Left lung (tissue), 10 donors: ENCODE data around the gene BRINP3. TPM values are rescaled to one million over a fixed set of nuclear protein-coding genes. Genes with fewer than 3 reads are reported as not detected.
A peak's percentile ranks its signal among the peaks of the same experiment; 100 is the strongest.

Source experiments
- ATAC-seq: fragments of 200-7000 bp; cut with Tn5 transposase; one replicate; pipeline ENCODE4 v1.9.1; 2020; ENCODE audit warnings: moderate library complexity
- DNase-seq, 4 donors: peaks; one replicate each; pipeline ENCODE4 v3.0.0-alpha.2; 2013 to 2020
- H3K27ac ChIP-seq, 2 donors: fragments of 200-600 bp; sonication (generic) in 1 of 2; one replicate each; pipeline versions ENCODE4 v1.5.0 to v1.8.0; 2020 to 2021
- H3K27me3 ChIP-seq, 2 donors: fragments of 200-600 bp; sonication (generic) in 1 of 2; one replicate each; pipeline versions ENCODE4 v1.5.0 to v1.8.0; 2020 to 2021
- H3K36me3 ChIP-seq, 2 donors: fragments of 200-600 bp; sonication (generic) in 1 of 2; one replicate each; pipeline versions ENCODE4 v1.5.0 to v1.8.0; 2020 to 2021
- H3K4me1 ChIP-seq, 2 donors: fragments of 200-600 bp; one replicate each; pipeline ENCODE4 v1.8.0; 2021
- H3K4me3 ChIP-seq, 2 donors: fragments of 200-600 bp; sonication (generic) in 1 of 2; one replicate each; pipeline versions ENCODE4 v1.5.0 to v1.8.0; 2020 to 2021; ENCODE audit warnings: mild to moderate bottlenecking in 1 of 2
- H3K9me3 ChIP-seq, 2 donors: fragments of 200-600 bp; sonication (generic) in 1 of 2; one replicate each; pipeline versions ENCODE4 v1.5.0 to v1.8.0; 2020 to 2021
- intact Hi-C, 2 donors: fragments of 100-400 bp; cut with DNase I; formaldehyde crosslinking; loops; one replicate each; pipeline versions ENCODE4 v1.11.2 to v1.14.2; 2022
- polyA plus RNA-seq, 6 donors: library from polyadenylated mRNA; unstranded; fragments of 120-200 nt; gene quantifications; one replicate each; pipeline ENCODE4 v1.2.1, GENCODE V29; 2013; ENCODE audit not compliant: insufficient read length in 6 of 6
- total RNA-seq, 2 donors: library from RNA; stranded (reverse); fragmentation: NEBNext Ultra II Directional; extraction: Animal tissue kit (Norgen Biotek cat#: 25700); gene quantifications; one replicate each; pipeline ENCODE4 v1.2.1, GENCODE V29; 2021
- TF ChIP-seq, protein P1 (sequence below), 2 donors: fragments of 200-600 bp; sonication (generic) in 1 of 2; IDR thresholded peaks; one replicate each; pipeline versions ENCODE4 v1.5.0 to v1.8.0; 2021; ENCODE audit warnings: antibody characterized with exemption in 2 of 2
- donor health status: DM: no; HTN: yes; CAD: no.
- donor health status: DM: no; HTN: no; CAD: no.

BRINP3 gene
- total and polyA plus RNA-seq, 8 donors, result 0.47 to 18.1 (median 10.5) TPM

DNA sequence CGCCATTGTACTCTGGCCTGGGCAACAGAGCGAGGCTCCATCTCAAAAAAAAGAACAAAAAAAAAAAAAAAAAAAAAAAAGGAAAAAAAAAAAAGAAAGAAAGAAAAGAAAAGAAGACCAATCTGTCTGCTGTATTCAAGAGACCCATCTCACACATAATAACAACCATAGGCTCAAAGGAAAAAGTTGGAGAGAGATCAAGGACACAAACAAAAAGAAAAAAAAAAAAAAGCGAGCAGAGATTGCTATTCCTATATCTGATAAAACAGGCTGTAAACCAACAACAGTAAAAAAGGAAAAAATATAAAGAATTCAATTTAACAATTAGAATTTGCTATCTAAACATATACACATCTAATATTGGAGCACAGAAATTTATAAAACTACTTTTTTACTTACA is 150.4 kb downstream of the BRINP3 start:
- Histone ChIP-seq H3K4me1 (no peaks in the 10 kb centered on the region), H3K27me3 (no peaks in the 10 kb centered on the region), H3K9me3 (no peaks in the 10 kb centered on the region), H3K36me3 (no peaks in the 10 kb centered on the region), H3K27ac (no peak overlapping the region), H3K4me3 (no peak overlapping the region)
- ATAC-seq (no peak), DNase-seq (no peak)
- intact Hi-C loops, result no loop called here
- TF ChIP-seq, protein P1, sequence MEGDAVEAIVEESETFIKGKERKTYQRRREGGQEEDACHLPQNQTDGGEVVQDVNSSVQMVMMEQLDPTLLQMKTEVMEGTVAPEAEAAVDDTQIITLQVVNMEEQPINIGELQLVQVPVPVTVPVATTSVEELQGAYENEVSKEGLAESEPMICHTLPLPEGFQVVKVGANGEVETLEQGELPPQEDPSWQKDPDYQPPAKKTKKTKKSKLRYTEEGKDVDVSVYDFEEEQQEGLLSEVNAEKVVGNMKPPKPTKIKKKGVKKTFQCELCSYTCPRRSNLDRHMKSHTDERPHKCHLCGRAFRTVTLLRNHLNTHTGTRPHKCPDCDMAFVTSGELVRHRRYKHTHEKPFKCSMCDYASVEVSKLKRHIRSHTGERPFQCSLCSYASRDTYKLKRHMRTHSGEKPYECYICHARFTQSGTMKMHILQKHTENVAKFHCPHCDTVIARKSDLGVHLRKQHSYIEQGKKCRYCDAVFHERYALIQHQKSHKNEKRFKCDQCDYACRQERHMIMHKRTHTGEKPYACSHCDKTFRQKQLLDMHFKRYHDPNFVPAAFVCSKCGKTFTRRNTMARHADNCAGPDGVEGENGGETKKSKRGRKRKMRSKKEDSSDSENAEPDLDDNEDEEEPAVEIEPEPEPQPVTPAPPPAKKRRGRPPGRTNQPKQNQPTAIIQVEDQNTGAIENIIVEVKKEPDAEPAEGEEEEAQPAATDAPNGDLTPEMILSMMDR (IDR thresholded peaks at IDR 0.05), result no peak

DNA sequence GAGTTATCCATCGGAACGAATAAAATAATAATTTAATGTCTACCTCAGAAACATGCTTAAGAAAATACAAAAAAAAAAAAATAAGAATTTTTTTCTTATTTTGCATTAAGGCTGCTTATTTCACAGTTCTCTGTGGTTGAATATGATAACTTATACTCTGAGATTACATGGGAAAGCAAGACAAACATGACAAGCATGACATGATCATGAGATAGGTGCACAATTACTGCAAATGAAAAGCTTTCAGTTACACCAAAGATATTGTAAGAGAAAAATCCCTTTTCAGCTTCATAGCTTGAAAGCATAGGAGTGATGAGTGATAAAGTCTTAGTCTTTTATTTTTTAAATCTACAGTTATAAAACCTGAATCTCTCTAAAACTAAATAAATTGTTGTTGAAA is 154.1 kb downstream of the BRINP3 start:
- Histone ChIP-seq H3K4me3 (no peak overlapping the region), H3K27me3 (no peaks in the 10 kb centered on the region), H3K36me3 (no peaks in the 10 kb centered on the region), H3K9me3 (no peaks in the 10 kb centered on the region), H3K27ac (no peak overlapping the region), H3K4me1 (no peaks in the 10 kb centered on the region)
- TF ChIP-seq, protein P1 (IDR thresholded peaks at IDR 0.05), result no peak
- no peak for ATAC-seq
- intact Hi-C loops, result no loop called here
- no peak for DNase-seq

DNA sequence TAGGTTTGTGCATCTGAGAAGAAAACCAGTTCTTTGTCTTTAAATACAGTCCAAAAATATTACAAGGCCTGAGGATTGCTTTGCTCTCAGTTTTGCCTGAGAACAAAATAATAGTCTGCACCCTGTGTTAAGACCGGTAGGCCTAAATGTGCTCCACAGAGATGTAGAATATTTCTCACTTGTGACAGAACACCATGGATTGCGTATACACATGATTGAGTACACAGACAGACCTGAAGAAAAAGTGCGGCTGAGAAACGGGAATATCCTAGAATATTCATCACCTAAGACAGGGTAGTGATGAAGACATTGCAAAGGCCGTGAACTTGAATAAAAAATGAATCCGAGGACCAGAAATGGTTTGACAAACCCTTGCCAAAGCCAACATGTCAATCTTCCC is 155.4 kb downstream of the BRINP3 start:
- TF ChIP-seq, protein P1 (IDR thresholded peaks at IDR 0.05), result no peak
- Histone ChIP-seq H3K27me3 (no peaks in the 10 kb centered on the region), H3K36me3 (no peaks in the 10 kb centered on the region), H3K4me3 (no peak overlapping the region), H3K9me3 (no peaks in the 10 kb centered on the region), H3K4me1 (no peaks in the 10 kb centered on the region), H3K27ac (no peak overlapping the region)
- DNase-seq, result no peak
- intact Hi-C loops, result no loop called here
- ATAC-seq, result no peak

GRCh38 chr1:190320952-190321351 is 156.7 kb downstream of the BRINP3 start:
- H3K4me1 ChIP-seq, result no peaks in the 10 kb centered on the region
- H3K27ac ChIP-seq, result no peak overlapping the region
- H3K27me3 ChIP-seq, result no peaks in the 10 kb centered on the region
- no peak for ATAC-seq
- H3K4me3 ChIP-seq, result no peak overlapping the region
- peak in 1 of 4 donors; percentile 3 for DNase-seq
- H3K9me3 ChIP-seq, result no peaks in the 10 kb centered on the region
- H3K36me3 ChIP-seq, result no peaks in the 10 kb centered on the region
- TF ChIP-seq, protein P1 (IDR thresholded peaks at IDR 0.05), result no peak
- intact Hi-C loops, result no loop called here

DNA sequence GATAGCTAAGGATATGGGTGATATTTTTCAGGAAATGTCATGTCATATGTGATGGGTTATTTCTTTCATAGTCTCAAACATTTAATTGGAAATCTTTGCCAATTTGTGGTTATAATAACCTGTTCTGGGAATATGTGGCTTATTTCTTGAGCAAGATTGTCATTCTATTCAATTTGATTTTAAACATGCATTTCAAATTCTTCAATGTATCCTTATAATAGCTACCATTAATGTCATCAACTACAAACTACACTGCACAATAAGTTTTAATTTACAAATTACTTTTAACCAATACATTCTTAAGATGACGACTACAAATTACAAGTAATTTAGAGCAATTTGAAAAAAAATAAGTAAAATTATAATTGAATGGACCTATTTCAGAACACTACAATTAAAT is 164.9 kb downstream of the BRINP3 start:
- no peaks in the 10 kb centered on the region for H3K27me3 ChIP-seq
- intact Hi-C loops, result no loop called here
- no peak overlapping the region for H3K27ac ChIP-seq
- no peak overlapping the region for H3K4me3 ChIP-seq
- DNase-seq, result no peak
- ATAC-seq, result no peak
- H3K4me1 ChIP-seq, result no peaks in the 10 kb centered on the region
- H3K9me3 ChIP-seq, result no peaks in the 10 kb centered on the region
- TF ChIP-seq, protein P1 (IDR thresholded peaks at IDR 0.05), result no peak
- no peaks in the 10 kb centered on the region for H3K36me3 ChIP-seq
